Measurements from ENCODE around the gene GALNT8. TPM values are rescaled to one million over a fixed set of nuclear protein-coding genes. Genes with fewer than 3 reads are reported as not detected.

Gene GALNT8
- total and polyA plus RNA-seq, 2 of the 8 experiments (the other 6 are each of a cell fraction or from before 2014, with no cell fraction given) = 4.7 to 8.3 TPM

DNA sequence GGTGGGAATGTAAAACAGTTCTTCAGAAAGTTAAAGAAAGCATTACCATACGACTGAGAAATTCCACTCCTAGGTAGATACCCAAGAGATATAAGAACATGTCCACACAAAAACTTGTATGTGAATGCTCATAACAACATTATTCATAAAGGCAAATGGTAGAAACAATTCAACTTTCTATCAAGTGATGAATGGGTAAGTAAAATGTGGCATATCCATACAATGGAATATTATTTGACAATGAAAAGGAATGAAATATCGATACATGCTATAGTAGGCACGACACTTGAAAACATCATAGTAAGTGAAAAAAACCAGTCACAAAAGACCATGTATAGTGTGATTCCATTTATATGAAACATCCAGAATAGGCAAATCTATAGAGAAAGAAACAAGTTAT is 71.3 kb downstream of the GALNT8 start:
- Histone ChIP-seq H4K20me1 (replicated peaks in 1 of 2; ENCODE audit: control insufficient read depth in 1 of 2, insufficient read depth in 2 of 2, low read length in 2 of 2) (no peaks in the 10 kb centered on the region), H2AK5ac (ENCODE audit: low read depth, low read length) (no peak overlapping the region), H4K91ac (replicated peaks; ENCODE audit: insufficient read length, low read length) (no peak overlapping the region), H2AFZ (ENCODE audit: low read length) (no peak overlapping the region), H3K23ac (ENCODE audit: insufficient read length) (no peak overlapping the region), H3K4me2 (ENCODE audit: insufficient read depth in 1 of 2, low read depth in 2 of 2, low read length in 2 of 2) (no peak overlapping the region), H3K23me2 (ENCODE audit: low read depth, low read length) (no peaks in the 10 kb centered on the region; the same call in 1 of the 2 replicates), H2BK15ac (ENCODE audit: low read length) (no peak overlapping the region), H3K36me3 (ENCODE audit: control insufficient read depth in 2 of 4, insufficient read depth in 4 of 4, low read length in 3 of 4) (no peaks in the 10 kb centered on the region; a peak in 1 of 8 replicates), H3K4me3 (ENCODE audit: extremely low read depth in 1 of 4, insufficient read depth in 2 of 4, low read depth in 3 of 4, low read length in 4 of 4) (no peak overlapping the region), H3K4me1 (replicated peaks in 1 of 4; ENCODE audit: control insufficient read depth in 3 of 4, insufficient read depth in 4 of 4, low read length in 3 of 4) (no peaks in the 10 kb centered on the region; a peak in 1 of 7 replicates), H3K79me2 (ENCODE audit: control insufficient read depth in 1 of 2, insufficient read depth in 2 of 2, low read length in 2 of 2) (no peaks in the 10 kb centered on the region), H3K4ac (replicated peaks; ENCODE audit: insufficient read length, low read depth, low read length) (no peak overlapping the region), H3K9ac (replicated peaks in 1 of 4; ENCODE audit: extremely low read depth in 1 of 4, low read depth in 3 of 4, low read length in 3 of 4) (no peak overlapping the region), H3K18ac (ENCODE audit: extremely low read depth, low read length) (no peak overlapping the region), H3K79me1 (ENCODE audit: low read depth, low read length) (no peaks in the 10 kb centered on the region), H3K9me3 (ENCODE audit: insufficient read depth in 2 of 2, low read depth in 1 of 2, low read length in 1 of 2) (peaks cover 0 to 5% of the 10 kb centered on the region in 2 experiments; a peak in 1 of 4 replicates), H4K5ac (ENCODE audit: insufficient read length, low read depth, low read length) (no peak overlapping the region), H3K27ac (ENCODE audit: low read depth, low read length) (no peak overlapping the region), H2BK12ac (ENCODE audit: low read depth, low read length) (no peak overlapping the region), H3K56ac (replicated peaks; ENCODE audit: insufficient read length, low read depth, low read length) (no peak overlapping the region), H2BK20ac (ENCODE audit: low read length) (no peak overlapping the region), H3K27me3 (replicated peaks in 1 of 4; ENCODE audit: control insufficient read depth in 3 of 4, extremely low read depth in 1 of 4, insufficient read depth in 3 of 4, low read length in 3 of 4) (no peaks in the 10 kb centered on the region), H2BK5ac (ENCODE audit: low read depth, low read length) (no peak overlapping the region), H3K14ac (ENCODE audit: insufficient read length) (no peak overlapping the region), H4K8ac (ENCODE audit: extremely low read depth, insufficient read depth, low read length) (no peak overlapping the region), H2BK120ac (replicated peaks; ENCODE audit: low read depth, low read length) (no peak overlapping the region)
- CTCF ChIA-PET (ENCODE audit: partially characterized antibody) = interaction anchor here (0.6 kb wide), 1 partner anchor 33 kb away, joined by 4 read pairs; no protein-coding TSS in a partner anchor
- TF ChIP-seq SRF (IDR thresholded peaks at IDR 0.05; ENCODE audit: low read depth, low read length) (no peak), GTF2F1 (IDR thresholded peaks at IDR 0.05; ENCODE audit: borderline replicate concordance, low read depth, low read length) (no peak), CHD1 (IDR thresholded peaks at IDR 0.05; ENCODE audit: low read depth, low read length) (no peak), CEBPB (IDR thresholded peaks at IDR 0.05; ENCODE audit: low read depth, low read length) (no peak), POLR2A (IDR thresholded peaks at IDR 0.05; ENCODE audit: control extremely low read depth in 1 of 2, low read depth in 2 of 2, low read length in 2 of 2) (no peak), SP2 (IDR thresholded peaks at IDR 0.05; ENCODE audit: low read length) (no peak), MAFK (IDR thresholded peaks at IDR 0.05; ENCODE audit: low read depth, low read length) (no peak), SUZ12 (IDR thresholded peaks at IDR 0.05; ENCODE audit: low read length) (no peak), RFX5 (IDR thresholded peaks at IDR 0.05; ENCODE audit: borderline replicate concordance, low read depth, low read length) (no peak), TAF7 (optimal IDR thresholded peaks at IDR 0.05; ENCODE audit: borderline replicate concordance, low read depth, low read length) (no peak), EZH2 (IDR thresholded peaks at IDR 0.05; ENCODE audit: low read depth, low read length, severe bottlenecking) (no peak)
- no peak for DNase-seq (ENCODE audit: low read depth in 1 of 2, low spot score in 2 of 2)
- 93% methylated on average over 3 of the region's 3 CpGs; no CpG with 5 or more reads in 1 of the 2 experiments for WGBS, 2 experiments (ENCODE audit: extremely low coverage in 1 of 2, insufficient coverage in 1 of 2, insufficient read length in 1 of 2, insufficient replicate concordance in 2 of 2, low coverage in 1 of 2, low lambda C conversion rate in 2 of 2, missing lambda C conversion rate in 1 of 2)
- no peak for FAIRE-seq
- POLR2A ChIA-PET (ENCODE audit: partially characterized antibody) = no interaction called here

All from H1 (cell line).